Mucosa of rectum (tissue), 2 donors: ENCODE results near the gene RASEF.
A peak's percentile ranks its signal among the peaks of the same experiment; 100 is the strongest.
"Not testable (repeated sequence)": the region's sequence is repeated elsewhere in the genome, so short reads cannot be mapped to it uniquely, and the experiment has no call there.

ENCODE experiments used
- H3K27ac ChIP-seq, 2 donors: one replicate each; pipeline ENCODE4 v1.7.0; 2013; ENCODE audit warnings: inconsistent platforms in 2 of 2, low read depth in 2 of 2, low read length in 2 of 2
- H3K27me3 ChIP-seq, 2 donors: one replicate each; pipeline ENCODE4 v1.7.0; 2013; ENCODE audit warnings: low read length in 2 of 2; ENCODE audit not compliant: control insufficient read depth in 2 of 2, insufficient read depth in 2 of 2
- H3K36me3 ChIP-seq, 2 donors: one replicate each; pipeline ENCODE4 v1.7.0; 2013; ENCODE audit warnings: low read length in 2 of 2; ENCODE audit not compliant: control insufficient read depth in 2 of 2, insufficient read depth in 2 of 2
- H3K4me1 ChIP-seq, 2 donors: one replicate each; pipeline ENCODE4 v1.7.0; 2013; ENCODE audit warnings: low read length in 2 of 2, mild to moderate bottlenecking in 1 of 2; ENCODE audit not compliant: control insufficient read depth in 2 of 2, insufficient read depth in 2 of 2
- H3K4me3 ChIP-seq, 2 donors: one replicate each; pipeline ENCODE4 v1.7.0; 2013; ENCODE audit warnings: low read length in 2 of 2
- H3K9ac ChIP-seq, 2 donors: one replicate each; pipeline ENCODE4 v1.7.0; 2013; ENCODE audit warnings: low read length in 2 of 2, low read depth in 1 of 2, mild to moderate bottlenecking in 1 of 2
- H3K9me3 ChIP-seq, 2 donors: one replicate each; pipeline ENCODE4 v1.7.0; 2013; ENCODE audit warnings: low read length in 2 of 2; ENCODE audit not compliant: control insufficient read depth in 2 of 2
- donor health status: healthy.
- donor health status: Normal muscosa, but diverticular disease.

The RASEF gene

DNA sequence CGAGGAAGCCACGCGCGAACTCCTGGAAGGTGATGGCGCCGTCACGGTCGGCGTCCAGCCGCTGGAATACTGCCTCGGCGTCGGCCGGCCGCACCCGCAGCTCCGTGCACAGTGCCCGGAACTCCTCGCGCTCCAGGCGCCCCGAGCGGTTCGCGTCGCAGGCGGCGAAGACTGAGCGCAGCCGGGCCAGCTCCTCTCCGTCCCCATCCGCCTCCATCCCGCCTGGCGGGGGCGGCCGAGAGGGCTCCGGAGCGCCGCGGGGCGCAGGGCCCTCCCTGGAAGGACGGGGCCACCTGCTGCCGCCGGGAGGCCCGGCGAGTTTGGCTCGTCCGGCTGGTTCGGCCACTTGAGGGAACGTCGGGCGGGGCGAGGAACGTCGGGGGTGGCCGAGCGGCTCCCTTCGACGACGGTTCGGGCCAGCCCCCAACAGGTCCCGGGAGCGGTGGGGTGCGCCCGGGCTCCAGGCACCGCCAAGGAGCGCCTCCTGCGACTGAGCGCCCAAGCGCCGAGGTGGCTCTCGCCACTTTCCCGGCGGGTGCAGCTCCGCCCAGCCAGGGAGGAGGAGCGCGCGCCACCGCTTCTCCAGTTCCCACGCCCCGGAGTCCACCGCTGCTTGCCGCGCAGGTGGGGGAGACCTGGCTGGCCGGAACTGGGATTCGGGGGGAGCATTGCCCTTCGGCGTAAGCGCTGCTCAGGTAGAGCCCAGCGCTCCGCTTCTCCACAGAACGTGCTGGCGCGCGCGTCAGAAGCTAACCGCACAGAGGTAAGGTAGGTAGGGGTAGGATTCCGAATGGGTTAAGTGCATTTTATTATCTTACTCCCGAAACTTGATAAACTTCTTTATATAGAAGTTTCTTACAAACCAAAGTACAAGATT lies at the start of gene RASEF:
TSS of gene RASEF (minus strand) at position 492 of the 877 bp plus-strand sequence. CDS start at position 217, 275 bp downstream.
- Histone ChIP-seq H3K4me1 (peaks cover 0 to 15% of the 10 kb centered on the region in 2 donors), H3K9ac (peak within 1 kb of the TSS; percentile 78 to 90), H3K4me3 (peak within 1 kb of the TSS; percentile 64 to 66), H3K27ac (peak within 1 kb of the TSS; percentile 92 to 95), H3K36me3 (no peaks in the 10 kb centered on the region), H3K9me3 (no peaks in the 10 kb centered on the region), H3K27me3 (no peaks in the 10 kb centered on the region)

DNA sequence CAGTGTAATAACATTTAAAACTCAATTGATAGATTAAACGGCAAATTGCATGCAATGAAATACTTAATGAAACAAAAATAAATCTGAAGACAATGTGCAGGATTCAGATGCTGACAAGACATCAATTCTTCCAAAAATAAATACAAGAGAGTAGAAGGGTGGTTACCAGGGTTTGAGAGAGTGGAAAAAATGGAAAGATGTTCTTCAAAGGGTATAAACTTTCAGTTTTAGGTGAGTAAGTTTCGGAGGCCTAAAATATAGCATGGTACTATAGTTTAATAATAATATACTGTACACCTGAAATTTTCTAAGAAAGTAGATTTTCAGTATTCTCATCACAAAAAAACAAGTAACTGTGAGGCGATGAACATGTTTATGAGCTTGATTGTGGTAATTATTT lies 48.2 kb upstream of the RASEF start:
- Histone ChIP-seq H3K27ac (no peak overlapping the region), H3K4me3 (no peak overlapping the region), H3K4me1 (no peaks in the 10 kb centered on the region), H3K9me3 (no peaks in the 10 kb centered on the region), H3K9ac (no peak overlapping the region), H3K36me3 (no peaks in the 10 kb centered on the region), H3K27me3 (no peaks in the 10 kb centered on the region)

DNA sequence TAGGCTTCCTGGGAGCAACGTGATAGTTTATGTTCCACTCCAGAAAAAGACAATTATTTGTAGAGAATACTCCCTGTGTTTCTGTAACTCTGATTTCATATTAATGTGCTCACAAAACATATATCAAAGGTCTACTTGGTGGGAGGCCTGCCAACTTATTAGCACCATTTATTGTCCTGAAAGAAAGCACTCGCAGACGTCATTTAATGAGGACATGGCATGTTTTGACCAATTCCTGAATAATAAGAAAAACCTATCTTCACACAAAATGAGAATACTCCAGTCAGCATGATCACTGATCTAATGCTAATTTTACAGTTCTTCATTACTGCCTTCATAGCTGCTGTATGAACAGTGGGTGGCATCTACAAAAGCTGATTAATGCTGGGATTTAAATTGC lies 46.4 kb upstream of the RASEF start:
- Histone ChIP-seq H3K36me3 (no peaks in the 10 kb centered on the region), H3K9me3 (no peaks in the 10 kb centered on the region), H3K27me3 (no peaks in the 10 kb centered on the region), H3K9ac (no peak overlapping the region), H3K4me3 (no peak overlapping the region), H3K27ac (no peak overlapping the region), H3K4me1 (no peaks in the 10 kb centered on the region)

DNA sequence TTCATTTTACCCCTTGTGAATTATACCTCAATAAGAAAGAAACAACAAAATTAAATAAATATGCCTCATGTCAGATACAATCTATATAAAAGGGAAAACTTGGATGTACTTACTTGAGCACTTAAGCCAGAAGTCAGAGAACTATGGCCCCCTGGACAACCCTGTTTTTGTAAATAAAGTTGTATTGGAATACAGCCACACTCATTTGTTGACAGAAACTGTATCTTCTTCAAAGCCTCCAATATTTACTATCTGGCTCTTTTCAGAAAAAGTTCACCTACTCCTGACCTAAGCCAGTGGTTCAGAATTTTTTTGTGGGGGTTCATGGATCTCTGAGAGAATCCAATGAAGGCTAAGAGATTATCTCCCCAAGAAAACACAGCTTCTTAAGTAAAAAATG lies 45.3 kb upstream of the RASEF start:
- Histone ChIP-seq H3K27ac (no peak overlapping the region), H3K9ac (no peak overlapping the region), H3K9me3 (no peaks in the 10 kb centered on the region), H3K36me3 (no peaks in the 10 kb centered on the region), H3K27me3 (no peaks in the 10 kb centered on the region), H3K4me1 (no peaks in the 10 kb centered on the region), H3K4me3 (no peak overlapping the region)

DNA sequence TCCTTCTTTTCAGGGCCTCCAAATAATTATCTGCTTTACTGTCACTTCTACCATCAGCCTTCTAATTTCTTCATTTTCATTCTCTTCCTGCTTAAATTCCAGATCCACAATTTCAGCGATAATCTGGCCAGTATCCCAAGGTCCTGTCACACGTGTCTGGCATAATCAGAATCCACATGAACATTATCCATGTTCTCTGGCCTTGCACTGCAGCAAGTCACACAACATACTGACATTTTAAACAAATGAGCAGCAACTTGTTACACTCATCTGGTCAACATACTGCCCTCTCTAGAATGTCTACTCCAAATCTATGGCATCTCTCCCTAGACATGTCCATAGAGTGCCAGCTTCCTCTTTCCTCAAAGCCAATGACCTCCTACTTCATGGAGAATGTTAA lies 43.8 kb upstream of the RASEF start:
- no peak overlapping the region for H3K4me3 ChIP-seq
- H3K27me3 ChIP-seq, result no peaks in the 10 kb centered on the region
- H3K9me3 ChIP-seq, result no peaks in the 10 kb centered on the region
- H3K27ac ChIP-seq, result no peak overlapping the region
- no peaks in the 10 kb centered on the region for H3K36me3 ChIP-seq
- no peaks in the 10 kb centered on the region for H3K4me1 ChIP-seq
- no peak overlapping the region for H3K9ac ChIP-seq

DNA sequence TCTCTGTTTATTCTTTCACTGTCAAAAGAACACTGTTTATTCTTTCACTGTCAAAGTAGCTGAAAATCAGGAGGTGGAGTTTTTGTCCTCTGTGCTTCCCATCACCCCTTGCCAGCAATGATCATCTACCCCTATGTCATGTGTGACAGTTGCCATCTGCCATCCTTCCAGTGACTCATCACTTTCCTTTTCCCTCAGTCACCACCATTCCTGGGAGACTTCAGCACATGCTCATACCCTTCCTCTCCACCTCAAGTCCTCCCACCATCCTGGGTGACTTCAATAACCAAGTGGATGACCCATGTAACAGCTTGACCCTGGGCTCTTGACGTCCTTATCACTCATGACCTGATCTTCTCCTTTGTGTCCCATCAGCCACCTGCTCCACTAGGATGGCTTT lies 43.3 kb upstream of the RASEF start:
- H3K9me3 ChIP-seq, result no peaks in the 10 kb centered on the region

DNA sequence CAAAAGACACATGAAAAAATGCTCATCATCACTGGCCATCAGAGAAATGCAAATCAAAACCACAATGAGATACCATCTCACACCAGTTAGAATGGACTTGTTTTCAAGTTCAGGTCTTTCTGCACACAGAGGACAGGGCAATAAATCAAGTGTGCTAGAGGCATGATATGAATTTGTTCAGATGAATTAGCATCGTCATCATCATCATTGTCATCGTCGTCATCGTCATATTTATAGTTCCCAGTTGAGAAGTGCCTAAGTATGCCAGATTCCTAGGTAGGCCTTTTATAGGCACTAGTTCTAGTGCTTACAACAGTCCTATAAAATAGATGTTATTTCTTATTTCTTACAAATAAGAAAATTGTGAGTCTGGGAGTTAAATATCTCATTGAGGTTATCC lies 34.7 kb upstream of the RASEF start:
- Histone ChIP-seq H3K9ac (no peak overlapping the region), H3K9me3 (no peaks in the 10 kb centered on the region), H3K27ac (no peak overlapping the region), H3K27me3 (no peaks in the 10 kb centered on the region), H3K4me1 (no peaks in the 10 kb centered on the region), H3K4me3 (no peak overlapping the region), H3K36me3 (no peaks in the 10 kb centered on the region)

More for the DNA sequence above, 43.3 kb upstream of the RASEF start:
- no peak overlapping the region for H3K27ac ChIP-seq
- H3K36me3 ChIP-seq, result no peaks in the 10 kb centered on the region
- no peak overlapping the region for H3K4me3 ChIP-seq
- H3K27me3 ChIP-seq, result no peaks in the 10 kb centered on the region
- no peaks in the 10 kb centered on the region for H3K4me1 ChIP-seq
- no peak overlapping the region for H3K9ac ChIP-seq

DNA sequence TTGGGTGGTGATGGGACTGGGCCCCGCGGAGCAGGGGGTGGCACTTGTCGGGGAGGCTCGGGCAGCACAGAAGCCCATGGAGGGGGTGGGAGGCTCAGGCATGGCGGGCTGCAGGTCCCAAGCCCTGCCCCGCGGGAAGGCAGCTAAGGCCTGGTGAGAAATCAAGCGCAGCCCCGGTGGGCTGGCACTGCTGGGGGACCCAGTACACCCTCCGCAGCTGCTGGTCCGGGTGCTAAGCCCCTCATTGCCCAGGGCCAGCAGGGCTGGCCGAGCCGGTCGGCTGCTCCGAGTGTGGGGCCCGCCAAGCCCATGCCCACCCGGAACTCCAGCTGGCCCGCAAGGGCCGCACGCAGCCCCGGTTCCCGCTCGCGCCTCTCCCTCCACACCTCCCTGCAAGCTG lies 30.4 kb upstream of the RASEF start:
- not testable (repeated sequence) for H3K4me3 ChIP-seq, H3K27ac ChIP-seq, H3K9ac ChIP-seq, H3K9me3 ChIP-seq, H3K4me1 ChIP-seq, H3K36me3 ChIP-seq, H3K27me3 ChIP-seq

DNA sequence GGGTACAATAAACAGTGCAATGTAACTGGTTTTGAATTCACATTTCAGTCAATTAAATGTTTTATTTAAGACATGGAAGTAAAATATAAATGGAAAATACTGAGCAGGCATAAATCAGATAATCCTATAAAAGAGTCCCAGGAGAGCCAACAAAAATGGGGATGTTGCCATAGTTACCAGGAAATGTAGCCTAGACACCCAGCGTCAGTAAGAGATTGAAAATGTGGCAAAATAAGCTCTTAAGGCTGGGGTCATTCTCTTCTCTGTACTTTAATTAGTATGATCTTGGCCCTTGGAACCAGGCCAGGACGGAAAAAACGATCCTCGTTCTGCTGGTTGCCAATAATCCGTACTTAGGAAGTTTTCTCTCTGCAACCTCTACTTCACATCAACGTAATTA lies 18.9 kb upstream of the RASEF start:
- no peak overlapping the region for H3K4me3 ChIP-seq
- H3K4me1 ChIP-seq, result no peaks in the 10 kb centered on the region
- H3K36me3 ChIP-seq, result no peaks in the 10 kb centered on the region
- no peak overlapping the region for H3K27ac ChIP-seq
- no peaks in the 10 kb centered on the region for H3K9me3 ChIP-seq
- H3K27me3 ChIP-seq, result no peaks in the 10 kb centered on the region
- no peak overlapping the region for H3K9ac ChIP-seq

DNA sequence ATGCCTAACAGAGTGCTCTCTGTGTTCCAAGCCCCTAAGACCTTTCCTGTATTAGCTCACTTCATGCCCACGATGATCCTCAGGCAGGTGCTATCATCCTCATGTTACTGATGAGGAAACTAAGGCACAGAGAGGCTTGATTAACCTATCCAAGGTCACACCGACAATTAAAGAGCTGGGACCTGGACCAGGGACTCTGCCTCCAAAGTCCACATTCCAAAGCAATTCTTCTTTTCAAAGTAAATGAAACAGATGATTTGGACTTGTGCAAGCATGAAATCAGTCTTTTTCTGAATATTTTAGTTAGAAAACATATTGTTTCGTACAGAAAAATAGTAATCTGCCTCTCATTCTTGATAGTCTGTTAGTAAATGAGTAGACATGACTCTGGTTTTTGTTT lies 18.1 kb upstream of the RASEF start:
- H3K4me1 ChIP-seq, result no peaks in the 10 kb centered on the region
- H3K9ac ChIP-seq, result no peak overlapping the region
- no peaks in the 10 kb centered on the region for H3K36me3 ChIP-seq
- no peak overlapping the region for H3K27ac ChIP-seq
- no peaks in the 10 kb centered on the region for H3K9me3 ChIP-seq
- no peak overlapping the region for H3K4me3 ChIP-seq
- H3K27me3 ChIP-seq, result no peaks in the 10 kb centered on the region
